ENCODE measurements around the gene WDFY2.

DNA sequence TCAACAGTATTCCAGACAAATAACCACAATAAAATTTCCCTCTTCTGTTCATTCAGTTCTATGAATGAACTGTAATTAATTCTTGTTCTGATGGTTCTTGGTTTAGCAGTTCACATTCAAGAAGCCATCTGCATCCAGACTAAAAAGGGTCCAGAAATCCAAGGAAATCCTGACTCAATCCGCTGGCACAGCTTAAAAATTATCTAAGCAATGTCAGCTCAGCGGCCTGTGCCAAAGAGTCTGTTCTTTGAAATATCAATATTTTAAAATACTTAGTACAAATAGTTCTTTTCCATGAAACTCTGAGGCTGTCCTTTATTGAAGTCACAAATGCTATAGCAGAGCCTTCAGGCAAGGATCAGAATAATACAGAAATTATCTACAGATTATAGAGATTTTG is 162.5 kb downstream of the WDFY2 start:
- TF ChIP-seq, protein P1, sequence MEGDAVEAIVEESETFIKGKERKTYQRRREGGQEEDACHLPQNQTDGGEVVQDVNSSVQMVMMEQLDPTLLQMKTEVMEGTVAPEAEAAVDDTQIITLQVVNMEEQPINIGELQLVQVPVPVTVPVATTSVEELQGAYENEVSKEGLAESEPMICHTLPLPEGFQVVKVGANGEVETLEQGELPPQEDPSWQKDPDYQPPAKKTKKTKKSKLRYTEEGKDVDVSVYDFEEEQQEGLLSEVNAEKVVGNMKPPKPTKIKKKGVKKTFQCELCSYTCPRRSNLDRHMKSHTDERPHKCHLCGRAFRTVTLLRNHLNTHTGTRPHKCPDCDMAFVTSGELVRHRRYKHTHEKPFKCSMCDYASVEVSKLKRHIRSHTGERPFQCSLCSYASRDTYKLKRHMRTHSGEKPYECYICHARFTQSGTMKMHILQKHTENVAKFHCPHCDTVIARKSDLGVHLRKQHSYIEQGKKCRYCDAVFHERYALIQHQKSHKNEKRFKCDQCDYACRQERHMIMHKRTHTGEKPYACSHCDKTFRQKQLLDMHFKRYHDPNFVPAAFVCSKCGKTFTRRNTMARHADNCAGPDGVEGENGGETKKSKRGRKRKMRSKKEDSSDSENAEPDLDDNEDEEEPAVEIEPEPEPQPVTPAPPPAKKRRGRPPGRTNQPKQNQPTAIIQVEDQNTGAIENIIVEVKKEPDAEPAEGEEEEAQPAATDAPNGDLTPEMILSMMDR (IDR thresholded peaks at IDR 0.05): no peak
- TF ChIP-seq POLR2A (IDR thresholded peaks at IDR 0.05): no peak
- TF ChIP-seq EP300 (IDR thresholded peaks at IDR 0.05): no peak
